GM21390 (cell line): ENCODE measurements around the gene TNFRSF21.
"Not testable (repeated sequence)": the region's sequence is repeated elsewhere in the genome, so short reads cannot be mapped to it uniquely, and the experiment has no call there.

Experiments used
- ATAC-seq: cut with Tn5 transposase; IDR thresholded peaks from one replicate; pipeline ENCODE4 v1.9.1; 2021; ENCODE audit not compliant: unreplicated experiment

Gene TNFRSF21

DNA sequence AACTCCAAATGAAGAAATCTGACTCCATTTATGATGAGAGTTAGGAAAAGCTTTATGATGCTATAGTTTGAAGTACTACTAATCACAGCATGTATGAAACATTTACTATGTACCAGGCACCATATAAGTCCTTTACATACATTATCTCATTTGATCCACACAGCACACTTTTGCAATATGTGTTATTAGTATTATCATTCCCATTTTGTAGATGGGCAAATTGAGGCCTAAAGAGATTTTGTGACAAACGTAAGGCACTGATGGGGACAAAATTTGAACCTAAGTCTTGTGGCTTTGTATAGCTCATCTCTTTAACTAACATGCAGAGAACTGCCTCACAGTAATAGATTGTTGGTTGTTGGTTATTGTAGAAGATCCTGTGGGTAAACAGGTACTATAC lies 14.2 kb upstream of the TNFRSF21 start:
- no peak for ATAC-seq

GRCh38 chr6:47323321-47323720 lies 13.6 kb upstream of the TNFRSF21 start:
- ATAC-seq: no peak

DNA sequence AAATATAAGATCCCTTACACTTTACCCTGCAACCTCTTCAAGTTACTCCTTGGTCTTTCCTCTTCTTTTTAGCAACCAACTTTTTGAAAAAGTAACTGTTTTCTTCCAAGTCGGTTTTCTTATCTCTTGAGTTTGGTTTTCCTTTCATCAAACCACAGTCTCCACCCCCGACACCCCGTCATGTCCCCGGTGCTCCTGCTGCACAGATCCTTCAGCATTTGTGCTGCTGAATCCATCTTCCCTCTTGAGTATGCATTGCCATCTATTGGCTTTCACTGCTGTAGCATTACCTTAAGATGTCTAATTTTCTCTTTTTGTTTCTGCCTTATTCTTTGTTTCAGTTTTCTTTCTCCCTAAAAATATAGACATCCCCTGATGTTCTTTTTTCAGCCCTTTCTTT lies 11.9 kb upstream of the TNFRSF21 start:
- no peak for ATAC-seq

GRCh38 chr6:47319867-47320266 lies 10.2 kb upstream of the TNFRSF21 start:
- ATAC-seq: no peak

GRCh38 chr6:47319382-47319781 lies 9.7 kb upstream of the TNFRSF21 start:
- ATAC-seq: no peak

- ATAC-seq: no peak
These were observed 8.7 kb upstream of the TNFRSF21 start for GRCh38 chr6:47318236-47318989.

DNA sequence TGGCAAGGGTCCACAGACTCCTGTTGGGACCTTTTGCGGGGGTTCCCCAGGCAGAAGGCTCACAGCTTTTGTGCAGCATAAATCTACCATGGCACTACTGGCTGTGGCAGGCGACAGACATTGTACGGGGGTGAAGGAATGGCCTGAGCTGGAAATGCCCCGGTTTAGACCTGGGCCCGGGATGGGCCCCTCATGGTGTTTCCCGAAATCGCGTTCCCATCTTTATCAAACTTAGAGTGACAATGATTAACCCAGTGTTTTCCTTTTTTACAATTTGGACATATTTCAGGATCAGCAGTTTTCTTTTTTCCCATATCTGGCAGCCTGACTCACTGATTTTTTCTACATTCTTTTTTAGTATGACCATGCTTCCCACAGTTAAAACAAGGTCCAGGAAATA lies 5.5 kb upstream of the TNFRSF21 start:
- not testable (repeated sequence) for ATAC-seq

DNA sequence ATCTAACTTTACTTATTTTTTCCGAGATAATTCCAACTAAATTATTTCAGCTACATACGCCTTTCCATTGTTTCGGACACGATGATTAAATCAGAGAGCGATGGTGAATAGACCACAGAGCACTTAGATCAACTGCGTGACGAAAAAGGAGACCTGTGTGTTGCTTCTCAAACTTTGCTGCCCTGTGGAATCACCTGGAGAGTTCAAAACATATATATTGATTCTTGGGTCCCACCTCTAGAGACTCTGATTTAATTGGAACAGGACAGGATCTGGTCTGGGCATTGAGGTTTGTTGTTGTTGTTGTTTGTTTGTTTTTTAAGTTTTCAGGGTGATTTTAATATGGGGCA lies 401 bp upstream of the TNFRSF21 start:
- ATAC-seq: no peak

GRCh38 chr6:47308552-47309290 lies 984 bp downstream of the TNFRSF21 start:
- peak; percentile 8 for ATAC-seq

GRCh38 chr6:47308198-47308517 lies 1.5 kb downstream of the TNFRSF21 start:
- no peak for ATAC-seq

DNA sequence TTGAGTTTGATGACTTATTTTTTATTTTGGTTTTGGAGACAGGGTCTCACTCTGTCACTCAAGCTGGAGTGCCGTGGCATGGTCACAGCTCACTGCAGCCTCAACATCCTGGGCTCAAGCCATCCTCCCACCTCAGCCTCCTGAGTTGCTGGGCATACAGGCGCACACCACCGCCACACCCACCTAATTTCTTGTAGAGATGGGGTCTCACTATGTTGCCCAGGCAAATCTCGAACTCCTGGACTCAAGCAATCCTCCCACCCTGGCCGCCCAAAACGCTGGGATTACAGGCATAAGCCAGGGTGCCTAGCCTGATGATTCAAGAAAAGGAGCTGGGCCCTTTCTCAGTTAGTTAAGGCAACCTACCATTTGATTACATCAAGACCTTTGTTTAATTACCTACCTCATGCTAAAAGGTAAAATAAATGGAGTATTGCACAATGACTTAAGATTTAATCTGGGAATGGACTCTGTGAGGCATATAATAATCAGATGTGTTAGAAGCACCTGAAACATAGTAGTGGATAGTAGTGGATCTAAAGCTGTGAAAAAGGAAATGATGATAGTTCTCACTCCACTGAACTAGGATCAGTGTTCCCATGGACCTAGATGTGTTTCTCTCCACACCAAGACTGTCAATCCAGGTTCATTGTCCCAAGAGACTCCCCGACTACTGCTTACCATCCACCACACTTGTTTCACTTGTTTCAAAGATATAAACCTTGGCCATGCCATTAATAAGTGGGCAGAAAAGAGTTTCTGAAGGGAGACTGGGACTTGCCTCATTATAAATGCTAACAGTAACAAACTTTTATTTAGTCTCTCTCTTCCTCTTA lies 2.1 kb downstream of the TNFRSF21 start:
- ATAC-seq: no peak

- no peak for ATAC-seq
These were observed 2.8 kb downstream of the TNFRSF21 start for GRCh38 chr6:47306887-47307286.

DNA sequence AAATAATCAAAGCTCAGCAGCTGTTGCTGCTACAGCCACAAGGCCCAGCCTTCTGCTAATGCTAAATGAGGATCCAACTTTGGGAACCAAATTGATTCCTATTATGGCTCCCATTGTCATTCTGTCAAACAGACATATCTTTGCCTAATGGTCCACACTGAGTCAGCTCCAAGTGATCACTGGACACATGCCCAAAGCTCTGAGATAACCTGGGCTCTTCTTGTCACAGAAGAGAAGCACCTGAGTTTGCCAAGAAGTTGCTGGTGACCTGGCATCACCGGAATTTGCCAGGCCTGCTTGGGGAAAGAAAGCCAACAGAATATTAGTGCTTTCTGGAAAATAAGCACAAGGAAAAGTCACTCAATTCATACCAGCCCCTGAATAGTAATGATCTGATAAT lies 5.8 kb downstream of the TNFRSF21 start:
- no peak for ATAC-seq

GRCh38 chr6:47303342-47303741 lies 6.4 kb downstream of the TNFRSF21 start:
- ATAC-seq: no peak

DNA sequence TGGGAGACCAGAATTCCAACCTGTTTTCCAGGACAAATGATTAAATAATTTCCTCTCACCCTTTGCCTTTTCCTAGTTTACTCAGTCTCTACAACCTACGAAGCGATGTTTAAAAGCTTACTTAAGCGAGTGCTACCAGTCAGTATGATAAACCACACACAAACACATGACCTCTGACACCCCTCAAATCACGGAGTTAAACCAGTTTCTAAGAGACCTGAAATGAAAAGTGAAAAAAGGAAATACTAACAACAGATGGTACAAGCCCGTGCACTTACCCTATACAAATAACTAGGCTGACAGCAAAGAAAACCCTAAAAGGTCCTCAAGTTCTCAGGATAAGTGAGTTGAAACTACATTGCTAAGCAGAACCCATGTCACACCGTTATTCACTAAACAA lies 7.7 kb downstream of the TNFRSF21 start:
- ATAC-seq: no peak

DNA sequence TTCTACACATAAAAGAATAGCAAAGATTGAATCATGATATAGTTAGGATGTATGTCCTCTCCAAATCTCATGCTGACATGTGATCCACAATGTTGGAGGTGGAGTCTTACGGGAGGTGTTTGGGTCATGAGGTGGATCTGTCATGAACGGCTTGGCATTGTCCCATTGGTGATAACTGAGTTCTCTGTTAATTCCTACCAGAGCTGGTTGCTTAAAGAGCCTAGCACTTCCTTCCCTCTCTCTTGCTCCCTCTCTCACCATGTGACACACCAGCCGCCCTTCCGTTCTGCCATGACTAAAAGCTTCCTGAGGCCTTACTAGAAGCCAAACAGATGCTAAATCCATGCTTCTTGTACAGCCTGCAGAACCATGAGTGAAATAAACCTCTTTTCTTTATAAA lies 8.3 kb downstream of the TNFRSF21 start:
- ATAC-seq: no peak

DNA sequence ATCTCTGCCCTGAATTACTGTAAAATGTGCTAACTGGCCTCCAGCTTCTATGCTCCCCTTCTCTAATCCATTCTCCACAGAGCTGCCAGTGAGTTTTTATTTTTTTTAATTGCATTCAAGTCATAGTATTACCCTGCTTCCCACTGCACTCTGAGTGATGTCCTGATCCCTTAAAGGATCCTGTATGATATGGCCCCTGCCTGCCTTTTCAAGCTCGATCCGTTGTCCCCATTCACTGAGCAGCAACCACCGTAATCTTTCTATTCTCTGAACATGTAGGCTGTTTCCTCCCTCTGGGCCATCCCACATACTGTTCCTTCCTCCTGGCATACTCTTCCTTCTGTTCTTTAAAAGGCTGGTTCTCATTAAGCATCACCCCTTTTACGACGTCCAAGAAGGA lies 9.3 kb downstream of the TNFRSF21 start:
- no peak for ATAC-seq

GRCh38 chr6:47299965-47300364 lies 9.7 kb downstream of the TNFRSF21 start:
- no peak for ATAC-seq

DNA sequence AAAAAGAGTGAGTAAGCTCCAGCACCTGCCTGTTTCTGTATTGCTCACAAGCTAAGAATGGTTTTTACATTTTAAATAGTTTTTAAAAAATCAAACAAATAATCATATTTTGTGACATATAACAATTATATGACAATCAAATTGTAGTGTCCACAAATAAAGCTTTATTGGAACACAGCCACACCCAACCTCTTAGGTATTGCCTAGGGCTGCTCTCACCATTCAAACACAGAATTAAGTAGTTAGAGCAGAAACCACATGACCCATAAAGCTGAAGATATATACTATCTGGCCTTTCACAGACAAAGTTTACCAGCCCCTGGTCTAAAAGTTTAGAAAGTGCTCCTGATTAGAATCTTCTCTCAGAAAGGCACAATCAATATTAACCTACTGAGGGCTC lies 11.2 kb downstream of the TNFRSF21 start:
- no peak for ATAC-seq

DNA sequence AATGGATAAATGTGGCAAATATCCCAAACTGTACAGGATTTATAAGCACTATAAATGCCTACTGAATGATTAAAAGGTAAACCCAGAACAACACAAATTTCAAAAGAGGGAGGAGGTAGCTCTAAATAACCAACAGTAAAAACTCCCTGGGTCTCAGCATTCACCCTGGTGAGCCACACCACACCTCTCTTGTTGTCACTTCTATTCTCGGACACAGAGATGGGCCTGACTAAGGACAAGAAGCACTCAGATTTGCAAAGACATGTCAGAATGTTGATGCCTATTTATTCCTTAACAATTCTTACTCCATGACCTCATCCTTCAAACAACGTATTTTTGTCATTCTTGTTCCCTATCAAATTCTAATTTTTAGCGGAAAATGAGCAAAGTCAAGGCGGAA lies 14.7 kb downstream of the TNFRSF21 start:
- no peak for ATAC-seq

DNA sequence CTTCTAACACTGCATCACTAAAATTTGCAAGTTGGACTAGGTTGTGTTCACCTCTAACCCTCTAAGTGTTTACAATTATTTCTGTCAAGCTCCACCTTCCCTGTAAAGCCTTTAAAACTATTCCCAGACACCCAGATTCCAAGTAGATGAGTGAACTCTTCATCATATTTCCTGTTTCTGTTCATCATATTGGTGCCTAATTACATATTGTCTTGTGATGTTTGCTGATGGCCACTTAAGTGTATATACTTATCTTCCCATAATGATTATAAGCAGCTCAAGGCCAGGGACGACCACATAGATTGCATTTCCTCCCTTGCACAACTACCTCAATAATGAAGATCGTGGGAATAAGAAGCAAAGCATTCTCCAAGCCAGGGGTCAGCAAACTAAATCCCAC lies 16.8 kb downstream of the TNFRSF21 start:
- no peak for ATAC-seq

DNA sequence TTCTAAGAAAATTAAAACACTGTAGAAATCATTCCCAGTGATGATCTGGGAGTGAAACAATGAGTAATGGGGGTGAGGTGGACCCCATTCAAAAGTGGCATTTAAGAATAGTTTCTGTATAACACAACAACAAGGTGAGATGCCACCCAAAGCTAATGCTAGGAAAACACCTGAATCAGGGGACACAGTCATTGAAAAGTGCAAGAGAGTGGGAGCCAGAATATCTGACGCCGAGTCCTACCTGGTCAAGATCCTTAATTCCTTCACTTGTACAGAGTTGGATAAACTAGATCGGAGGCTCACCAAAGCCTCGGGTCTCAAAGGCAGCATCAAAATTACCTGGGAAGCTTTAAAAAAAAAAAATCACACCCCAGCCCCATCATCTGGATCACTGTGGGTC lies 17.7 kb downstream of the TNFRSF21 start:
- no peak for ATAC-seq
